Stomach (tissue), 4 donors: ENCODE measurements around the gene ALB.

ENCODE experiments used
- CTCF ChIP-seq, 7 experiments: fragments of 450-650 bp in 4 of 7; fragments of 200-600 bp in 3 of 7; sonication (generic) in 3 of 7; IDR thresholded peaks; one replicate each; pipeline ENCODE4 v1.5.1; 2016 to 2019; ENCODE audit warnings: antibody characterized with exemption in 7 of 7, control low read depth in 2 of 7, mild to moderate bottlenecking in 1 of 7
- EP300 ChIP-seq: sonication (generic); formaldehyde crosslinking; IDR thresholded peaks from one replicate; pipeline ENCODE4 v1.6.1; 2017; ENCODE audit warnings: antibody characterized with exemption
- POLR2AphosphoS5 ChIP-seq, 3 donors: sonication (generic); formaldehyde crosslinking; IDR thresholded peaks; one replicate each; pipeline ENCODE4 v1.6.1; 2016; ENCODE audit warnings: antibody characterized with exemption in 3 of 3

DNA sequence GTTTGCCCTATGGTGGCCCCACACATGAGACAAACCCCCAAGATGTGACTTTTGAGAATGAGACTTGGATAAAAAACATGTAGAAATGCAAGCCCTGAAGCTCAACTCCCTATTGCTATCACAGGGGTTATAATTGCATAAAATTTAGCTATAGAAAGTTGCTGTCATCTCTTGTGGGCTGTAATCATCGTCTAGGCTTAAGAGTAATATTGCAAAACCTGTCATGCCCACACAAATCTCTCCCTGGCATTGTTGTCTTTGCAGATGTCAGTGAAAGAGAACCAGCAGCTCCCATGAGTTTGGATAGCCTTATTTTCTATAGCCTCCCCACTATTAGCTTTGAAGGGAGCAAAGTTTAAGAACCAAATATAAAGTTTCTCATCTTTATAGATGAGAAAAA, 14.6 kb downstream of the ALB start:
- TF ChIP-seq POLR2AphosphoS5 (IDR thresholded peaks at IDR 0.05) (no peak), CTCF (IDR thresholded peaks at IDR 0.05) (no peak), EP300 (no peak)
